Stomach smooth muscle (tissue), 2 donors: Measurements from ENCODE around the gene PDGFRB.

ENCODE experiments used
- H3K27ac ChIP-seq: one replicate; pipeline ENCODE4 v1.7.0; 2013; ENCODE audit warnings: mild to moderate bottlenecking, low read length, inconsistent platforms
- H3K27me3 ChIP-seq, 2 donors: one replicate each; pipeline ENCODE4 v1.7.0; 2013; ENCODE audit warnings: low read length in 2 of 2; ENCODE audit not compliant: insufficient read depth in 2 of 2, control insufficient read depth in 1 of 2
- H3K36me3 ChIP-seq, 2 donors: one replicate each; pipeline ENCODE4 v1.7.0; 2013; ENCODE audit warnings: low read length in 2 of 2; ENCODE audit not compliant: control insufficient read depth in 2 of 2, insufficient read depth in 2 of 2
- H3K4me1 ChIP-seq: one replicate; pipeline ENCODE4 v1.7.0; 2013; ENCODE audit warnings: low read length; ENCODE audit not compliant: control insufficient read depth, insufficient read depth
- H3K4me3 ChIP-seq, 2 donors: one replicate each; pipeline ENCODE4 v1.7.0; 2013; ENCODE audit warnings: low read length in 2 of 2
- H3K9ac ChIP-seq, 2 donors: one replicate each; pipeline ENCODE4 v1.7.0; 2013; ENCODE audit warnings: low read length in 2 of 2, mild to moderate bottlenecking in 1 of 2
- H3K9me3 ChIP-seq, 2 donors: one replicate each; pipeline ENCODE4 v1.7.0; 2013; ENCODE audit warnings: low read length in 2 of 2; ENCODE audit not compliant: control insufficient read depth in 2 of 2
- donor health status: healthy.
- donor health status: Pancreatic carcinoma.

PDGFRB gene

DNA sequence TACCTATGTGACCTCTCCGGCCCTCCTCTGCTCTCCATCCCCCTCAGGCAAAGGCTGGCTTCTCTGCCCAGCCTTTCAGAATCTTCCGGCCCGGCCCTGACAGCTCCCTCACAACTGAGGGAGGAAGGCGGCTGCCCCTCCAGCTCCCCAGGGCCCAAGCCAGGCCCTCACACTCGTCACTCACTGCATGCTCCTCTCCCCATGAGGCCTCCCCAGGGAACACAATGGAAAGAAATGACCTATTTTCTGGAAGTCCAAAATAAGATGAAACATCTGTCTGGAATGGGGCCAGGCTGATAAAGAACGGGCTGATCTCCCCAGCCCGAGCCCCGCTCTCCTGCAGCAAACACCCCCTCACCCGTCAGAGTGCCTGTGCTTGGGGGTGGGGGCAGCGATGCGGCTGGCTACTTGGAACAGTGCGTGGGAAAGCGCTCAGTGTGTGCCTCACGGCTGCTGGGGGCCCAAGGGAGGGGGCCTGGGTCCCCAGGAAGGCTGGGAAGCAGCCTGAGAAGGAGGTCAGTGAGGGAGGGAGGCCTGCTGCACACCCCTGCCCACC is 11.3 kb downstream of the PDGFRB start:
- Histone ChIP-seq H3K4me1 (peaks cover 54% of the 10 kb centered on the region), H3K9me3 (no peaks in the 10 kb centered on the region), H3K27me3 (no peaks in the 10 kb centered on the region), H3K4me3 (peak overlapping the region in 1 of 2 donors; percentile 29), H3K36me3 (no peaks in the 10 kb centered on the region), H3K9ac (no peak overlapping the region), H3K27ac (peak overlapping the region; percentile 55)

DNA sequence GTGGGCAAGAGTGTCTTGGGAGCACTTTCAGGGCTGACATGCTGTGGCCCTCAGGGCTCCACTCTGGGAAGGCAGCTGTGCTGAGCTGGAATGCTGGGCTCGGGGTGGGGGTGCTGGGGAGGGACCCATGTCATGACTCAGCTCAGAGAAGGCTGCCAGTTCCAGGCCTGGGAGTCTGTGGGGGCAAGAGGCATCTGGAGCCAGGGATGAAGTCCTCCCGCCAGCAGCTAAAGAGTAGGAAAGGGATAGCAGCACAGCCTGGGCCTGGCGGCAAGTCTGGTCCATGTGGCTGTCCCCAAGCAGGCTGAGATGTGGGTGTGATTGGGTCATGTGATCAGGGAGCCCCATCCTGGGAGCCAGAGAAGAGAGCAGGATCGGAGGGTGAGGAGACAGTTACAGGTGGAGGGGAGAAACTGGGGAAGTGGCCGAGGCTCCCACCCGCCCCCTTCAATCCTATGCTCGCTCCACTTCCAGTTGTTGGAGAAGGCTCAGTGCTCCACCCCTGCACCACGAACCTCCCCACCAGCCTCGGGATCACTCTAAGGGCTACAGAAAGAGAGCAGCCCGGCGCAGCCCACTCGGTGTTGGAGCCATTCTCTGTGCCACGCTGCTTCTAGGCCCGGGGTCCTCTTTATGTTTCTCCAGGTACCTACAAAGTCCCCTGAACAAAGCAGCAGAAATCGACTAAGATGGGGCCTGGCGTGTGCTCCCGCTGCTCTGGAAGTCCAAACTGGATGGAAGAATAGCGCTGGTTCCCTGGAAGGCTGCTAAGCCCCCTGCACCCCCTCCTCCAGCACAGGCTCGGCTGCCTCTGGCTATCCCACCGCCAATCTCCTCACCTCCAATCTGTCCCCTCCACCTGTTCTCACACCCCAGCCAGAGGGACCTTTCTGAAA is 12.0 kb downstream of the PDGFRB start:
- Histone ChIP-seq H3K4me1 (peaks cover 59% of the 10 kb centered on the region), H3K27ac (peak overlapping the region; percentile 55), H3K9ac (peak overlapping the region in 1 of 2 donors; percentile 29), H3K36me3 (no peaks in the 10 kb centered on the region), H3K27me3 (no peaks in the 10 kb centered on the region), H3K9me3 (no peaks in the 10 kb centered on the region), H3K4me3 (peak overlapping the region in 1 of 2 donors; percentile 29)

DNA sequence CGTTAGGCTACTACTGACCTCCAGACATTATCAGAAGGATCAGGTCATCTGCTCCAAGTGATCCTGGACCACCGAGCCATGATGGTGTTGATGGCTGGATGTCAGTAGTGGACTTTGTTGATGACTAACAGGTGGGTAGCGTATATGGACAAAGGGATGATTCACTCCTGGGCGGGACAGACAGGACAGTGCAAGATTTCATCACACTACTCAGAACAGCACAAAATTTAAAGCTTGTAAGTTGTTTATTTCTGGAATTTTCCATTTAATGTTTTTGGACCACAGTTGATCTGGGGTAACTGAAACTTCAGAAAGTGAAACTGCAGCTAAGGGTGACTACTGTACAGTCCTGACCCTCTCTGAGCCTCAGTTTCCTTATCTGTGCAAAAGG is 12.7 kb downstream of the PDGFRB start:
- Histone ChIP-seq H3K4me3 (no peak overlapping the region), H3K9ac (peak overlapping the region in 1 of 2 donors; percentile 29)

DNA sequence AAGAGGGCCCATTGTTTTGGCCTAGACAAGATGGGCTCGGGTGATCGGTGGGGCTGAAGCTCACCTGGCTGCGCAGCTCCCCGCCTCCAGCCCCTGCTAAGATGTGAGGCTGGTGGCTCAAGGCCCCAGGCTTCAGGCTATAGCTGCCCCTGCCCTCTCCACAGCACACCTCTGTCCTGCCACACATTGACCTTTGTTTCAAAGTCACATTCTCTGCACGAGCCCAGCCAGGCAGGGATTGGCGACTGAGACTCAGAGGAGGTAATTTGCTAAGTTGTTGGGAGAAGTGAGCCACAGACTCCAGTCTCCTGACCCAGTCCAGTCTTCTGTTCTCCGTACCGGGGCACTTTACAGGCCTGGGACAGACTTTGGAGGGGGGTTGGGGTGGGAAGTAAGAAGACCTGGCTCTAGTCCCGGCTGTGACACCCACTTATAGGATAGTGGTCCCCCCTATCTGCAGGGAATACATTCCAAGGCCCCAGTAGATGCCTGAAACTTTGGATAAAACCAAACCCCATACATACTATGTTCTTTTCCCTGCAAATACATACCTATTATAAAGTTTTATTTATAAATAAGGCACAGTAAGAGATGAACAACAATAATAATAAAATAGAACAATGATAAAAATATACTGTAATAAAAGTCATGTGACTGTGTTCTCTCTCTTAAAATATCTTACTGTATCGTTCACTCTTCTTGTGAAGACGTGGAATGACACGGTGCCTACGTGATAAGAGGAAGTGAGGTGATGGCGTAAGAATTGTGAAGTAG is 13.3 kb downstream of the PDGFRB start:
- H3K4me3 ChIP-seq, result peak overlapping the region in 1 of 2 donors; percentile 12
- peaks cover 62% of the 10 kb centered on the region for H3K4me1 ChIP-seq
- no peaks in the 10 kb centered on the region for H3K27me3 ChIP-seq
- H3K9ac ChIP-seq, result peak overlapping the region in 1 of 2 donors; percentile 28
- no peaks in the 10 kb centered on the region for H3K36me3 ChIP-seq
- H3K9me3 ChIP-seq, result no peaks in the 10 kb centered on the region
- H3K27ac ChIP-seq, result peak overlapping the region; percentile 55

More for the DNA sequence above, 12.7 kb downstream of the PDGFRB start:
- H3K9me3 ChIP-seq, result no peaks in the 10 kb centered on the region
- peak overlapping the region; percentile 55 for H3K27ac ChIP-seq
- no peaks in the 10 kb centered on the region for H3K36me3 ChIP-seq
- no peaks in the 10 kb centered on the region for H3K27me3 ChIP-seq
- peaks cover 59% of the 10 kb centered on the region for H3K4me1 ChIP-seq

DNA sequence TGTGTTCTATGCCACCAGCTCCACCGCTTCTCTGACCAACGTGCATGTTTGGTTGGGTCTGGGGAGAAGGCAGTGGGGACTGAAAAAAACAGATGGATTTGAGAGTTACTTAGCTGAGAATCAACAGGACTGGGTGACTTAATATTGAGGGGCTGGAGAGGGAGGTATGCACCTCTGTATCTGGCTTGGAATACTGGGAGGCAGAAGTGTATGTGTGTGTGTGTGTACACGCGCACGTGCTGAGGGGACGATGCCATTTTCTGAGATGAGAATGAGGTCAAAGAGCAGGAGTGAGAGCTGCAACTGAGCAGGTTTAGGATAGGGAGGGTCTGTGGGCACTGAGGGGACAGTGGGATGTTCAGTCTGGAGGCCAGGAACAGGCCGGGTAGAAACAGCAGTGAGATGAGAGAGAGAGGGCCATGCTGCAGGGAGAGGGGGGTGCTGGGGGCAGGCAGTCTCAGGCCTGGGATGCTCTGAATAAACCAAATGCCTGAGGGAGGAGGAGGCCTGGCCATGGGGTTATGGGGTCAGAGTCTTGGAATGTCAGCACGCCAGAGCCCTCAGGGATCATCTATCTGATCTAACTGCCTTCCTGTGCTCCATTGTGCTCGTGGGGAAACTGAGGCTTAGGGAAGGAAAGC is 14.0 kb downstream of the PDGFRB start:
- H3K4me1 ChIP-seq, result peaks cover 69% of the 10 kb centered on the region
- H3K27ac ChIP-seq, result peak overlapping the region; percentile 37
- H3K4me3 ChIP-seq, result no peak overlapping the region
- H3K9me3 ChIP-seq, result no peaks in the 10 kb centered on the region
- no peaks in the 10 kb centered on the region for H3K27me3 ChIP-seq
- H3K36me3 ChIP-seq, result no peaks in the 10 kb centered on the region
- peak overlapping the region; percentile 21 to 28 for H3K9ac ChIP-seq

GRCh38 chr5:150140830-150141229 is 14.8 kb downstream of the PDGFRB start:
- H3K27me3 ChIP-seq, result no peaks in the 10 kb centered on the region
- peak overlapping the region in 1 of 2 donors; percentile 5 for H3K9ac ChIP-seq
- H3K4me1 ChIP-seq, result peaks cover 70% of the 10 kb centered on the region
- H3K36me3 ChIP-seq, result no peaks in the 10 kb centered on the region
- H3K4me3 ChIP-seq, result no peak overlapping the region
- no peaks in the 10 kb centered on the region for H3K9me3 ChIP-seq
- peak overlapping the region; percentile 62 for H3K27ac ChIP-seq

- Histone ChIP-seq H3K27ac (peak overlapping the region; percentile 24), H3K9ac (peak overlapping the region in 1 of 2 donors; percentile 58), H3K4me3 (peak overlapping the region in 1 of 2 donors; percentile 49)
These were observed 16.3 kb downstream of the PDGFRB start for GRCh38 chr5:150139334-150139733.

GRCh38 chr5:150138551-150139265 is 16.9 kb downstream of the PDGFRB start:
- peak overlapping the region; percentile 11 to 49 for H3K4me3 ChIP-seq
- peak overlapping the region; percentile 25 to 58 for H3K9ac ChIP-seq
- H3K9me3 ChIP-seq, result no peaks in the 10 kb centered on the region
- H3K27ac ChIP-seq, result peak overlapping the region; percentile 24
- H3K27me3 ChIP-seq, result no peaks in the 10 kb centered on the region
- peaks cover 74% of the 10 kb centered on the region for H3K4me1 ChIP-seq
- peaks cover 0 to 2% of the 10 kb centered on the region in 2 donors for H3K36me3 ChIP-seq

More at GRCh38 chr5:150139334-150139733, 16.3 kb downstream of the PDGFRB start:
- H3K4me1 ChIP-seq, result peaks cover 77% of the 10 kb centered on the region
- H3K36me3 ChIP-seq, result peaks cover 0 to 2% of the 10 kb centered on the region in 2 donors
- H3K9me3 ChIP-seq, result no peaks in the 10 kb centered on the region
- no peaks in the 10 kb centered on the region for H3K27me3 ChIP-seq

GRCh38 chr5:150137997-150138396 is 17.6 kb downstream of the PDGFRB start:
- H3K27ac ChIP-seq, result no peak overlapping the region
- H3K36me3 ChIP-seq, result peaks cover 0 to 2% of the 10 kb centered on the region in 2 donors
- H3K4me1 ChIP-seq, result peaks cover 71% of the 10 kb centered on the region
- H3K9ac ChIP-seq, result peak overlapping the region in 1 of 2 donors; percentile 25
- H3K9me3 ChIP-seq, result no peaks in the 10 kb centered on the region
- peak overlapping the region in 1 of 2 donors; percentile 49 for H3K4me3 ChIP-seq
- H3K27me3 ChIP-seq, result no peaks in the 10 kb centered on the region
